ENCODE measurements around the gene DTD1. TPM values are rescaled to one million over a fixed set of nuclear protein-coding genes. Genes with fewer than 3 reads are reported as not detected.

Gene DTD1
- total RNA-seq, 4 donors from 2014 or later, result 12.1 to 44.9 (median 19.9) TPM

DNA sequence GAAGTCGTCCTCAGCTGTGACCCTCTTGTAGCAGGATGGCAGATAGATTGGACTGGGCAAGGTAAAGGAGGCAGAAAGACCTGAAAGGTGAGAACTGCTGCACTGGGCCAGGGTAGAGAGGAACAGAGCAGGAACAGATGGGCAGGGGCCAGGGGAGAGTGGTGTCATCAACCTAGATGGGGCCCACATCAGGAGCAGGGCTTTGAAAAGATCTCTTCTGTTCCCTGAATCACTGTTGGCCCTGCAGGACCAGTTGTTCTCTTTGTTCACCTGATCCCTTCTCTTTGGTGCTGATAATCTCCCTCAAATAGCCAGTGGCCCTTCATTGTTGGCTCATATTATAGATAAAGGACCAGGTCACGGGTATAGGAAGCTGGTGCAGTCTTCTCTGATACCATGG lies 59.9 kb downstream of the DTD1 start:
- no peak overlapping the region for H3K27ac ChIP-seq
- H3K4me3 ChIP-seq, result no peak overlapping the region
- no peaks in the 10 kb centered on the region for H3K9me3 ChIP-seq
- H3K27me3 ChIP-seq, result no peaks in the 10 kb centered on the region
- 100% methylated on average over 1 of the region's 2 CpGs; no CpG with 5 or more reads in 1 of the 2 donors for WGBS, 2 donors (ENCODE audit: low coverage in 1 of 2)
- H3K4me1 ChIP-seq, result peaks cover 0 to 12% (median 3%) of the 10 kb centered on the region in 3 donors
- no peaks in the 10 kb centered on the region for H3K36me3 ChIP-seq
- ATAC-seq, result no peak
- no peak for TF ChIP-seq POLR2A (IDR thresholded peaks at IDR 0.05)
- TF ChIP-seq POLR2AphosphoS5 (IDR thresholded peaks at IDR 0.05), result no peak
- TF ChIP-seq EP300 (IDR thresholded peaks at IDR 0.05), result no peak
- TF ChIP-seq, protein P1, sequence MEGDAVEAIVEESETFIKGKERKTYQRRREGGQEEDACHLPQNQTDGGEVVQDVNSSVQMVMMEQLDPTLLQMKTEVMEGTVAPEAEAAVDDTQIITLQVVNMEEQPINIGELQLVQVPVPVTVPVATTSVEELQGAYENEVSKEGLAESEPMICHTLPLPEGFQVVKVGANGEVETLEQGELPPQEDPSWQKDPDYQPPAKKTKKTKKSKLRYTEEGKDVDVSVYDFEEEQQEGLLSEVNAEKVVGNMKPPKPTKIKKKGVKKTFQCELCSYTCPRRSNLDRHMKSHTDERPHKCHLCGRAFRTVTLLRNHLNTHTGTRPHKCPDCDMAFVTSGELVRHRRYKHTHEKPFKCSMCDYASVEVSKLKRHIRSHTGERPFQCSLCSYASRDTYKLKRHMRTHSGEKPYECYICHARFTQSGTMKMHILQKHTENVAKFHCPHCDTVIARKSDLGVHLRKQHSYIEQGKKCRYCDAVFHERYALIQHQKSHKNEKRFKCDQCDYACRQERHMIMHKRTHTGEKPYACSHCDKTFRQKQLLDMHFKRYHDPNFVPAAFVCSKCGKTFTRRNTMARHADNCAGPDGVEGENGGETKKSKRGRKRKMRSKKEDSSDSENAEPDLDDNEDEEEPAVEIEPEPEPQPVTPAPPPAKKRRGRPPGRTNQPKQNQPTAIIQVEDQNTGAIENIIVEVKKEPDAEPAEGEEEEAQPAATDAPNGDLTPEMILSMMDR (IDR thresholded peaks at IDR 0.05), result no peak

- no peaks in the 10 kb centered on the region for H3K36me3 ChIP-seq
- H3K4me3 ChIP-seq, result no peak overlapping the region
- no peak overlapping the region for H3K27ac ChIP-seq
- H3K27me3 ChIP-seq, result no peaks in the 10 kb centered on the region
- 88 to 92% methylated on average over 5 of the region's 5 CpGs for WGBS, 2 donors (ENCODE audit: low coverage in 1 of 2)
- no peaks in the 10 kb centered on the region for H3K9me3 ChIP-seq
- H3K4me1 ChIP-seq, result peaks cover 0 to 32% (median 3%) of the 10 kb centered on the region in 3 donors
- no peak for ATAC-seq
- no peak for TF ChIP-seq EP300 (IDR thresholded peaks at IDR 0.05)
- TF ChIP-seq POLR2AphosphoS5 (IDR thresholded peaks at IDR 0.05), result no peak
- TF ChIP-seq POLR2A (IDR thresholded peaks at IDR 0.05), result no peak
- TF ChIP-seq, protein P1 (IDR thresholded peaks at IDR 0.05), result no peak
Observed at GRCh38 chr20:18650224-18650623, 62.4 kb downstream of the DTD1 start.

- Histone ChIP-seq H3K4me1 (peaks cover 0 to 32% (median 3%) of the 10 kb centered on the region in 3 donors), H3K27ac (no peak overlapping the region), H3K9me3 (no peaks in the 10 kb centered on the region), H3K4me3 (no peak overlapping the region), H3K27me3 (no peaks in the 10 kb centered on the region), H3K36me3 (no peaks in the 10 kb centered on the region)
- WGBS, 2 donors (ENCODE audit: low coverage in 1 of 2), result 18 to 25% methylated on average over 1 of the region's 1 CpG
- TF ChIP-seq POLR2AphosphoS5 (IDR thresholded peaks at IDR 0.05) (no peak), POLR2A (IDR thresholded peaks at IDR 0.05) (no peak)
- no peak for ATAC-seq
Observed at GRCh38 chr20:18653736-18654447, 66.0 kb downstream of the DTD1 start.

DNA sequence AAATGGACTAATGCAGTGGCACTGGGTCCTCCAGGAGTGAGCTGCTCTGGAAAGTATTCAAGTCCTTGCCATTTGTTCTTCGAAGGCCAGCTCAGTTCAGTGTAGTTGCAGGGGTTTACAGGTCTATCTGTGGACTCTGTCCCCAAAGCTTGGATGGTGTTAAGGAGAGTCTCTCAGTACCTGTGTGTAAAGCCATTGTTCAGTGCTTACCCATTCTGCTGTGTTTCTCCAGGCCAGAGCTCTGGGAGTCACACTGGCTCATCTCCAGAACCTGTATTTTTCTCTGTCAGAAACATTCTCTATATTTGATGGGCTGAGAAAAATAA lies 66.6 kb downstream of the DTD1 start:
- Histone ChIP-seq H3K9me3 (no peaks in the 10 kb centered on the region), H3K4me1 (peaks cover 0 to 32% (median 3%) of the 10 kb centered on the region in 3 donors), H3K27ac (no peak overlapping the region), H3K36me3 (no peaks in the 10 kb centered on the region), H3K27me3 (no peaks in the 10 kb centered on the region), H3K4me3 (no peak overlapping the region)
- TF ChIP-seq, protein P1 (IDR thresholded peaks at IDR 0.05), result no peak
- TF ChIP-seq POLR2AphosphoS5 (IDR thresholded peaks at IDR 0.05), result no peak
- ATAC-seq, result no peak
- 40 to 50% methylated on average over 1 of the region's 1 CpG for WGBS, 2 donors (ENCODE audit: low coverage in 1 of 2)

GRCh38 chr20:18657575-18657974 lies 69.7 kb downstream of the DTD1 start:
- 0 to 64% methylated on average over 1 to 4 of the region's 4 CpGs for WGBS, 2 donors (ENCODE audit: low coverage in 1 of 2)
- TF ChIP-seq POLR2A (IDR thresholded peaks at IDR 0.05), result no peak
- TF ChIP-seq, protein P1 (IDR thresholded peaks at IDR 0.05), result no peak
- TF ChIP-seq EP300 (IDR thresholded peaks at IDR 0.05), result no peak
- TF ChIP-seq POLR2AphosphoS5 (IDR thresholded peaks at IDR 0.05), result no peak
- H3K9me3 ChIP-seq, result no peaks in the 10 kb centered on the region
- no peak for ATAC-seq
- no peak overlapping the region for H3K27ac ChIP-seq
- H3K36me3 ChIP-seq, result peaks cover 0 to 3% of the 10 kb centered on the region in 2 donors
- H3K4me1 ChIP-seq, result peaks cover 0 to 22% (median 0%) of the 10 kb centered on the region in 3 donors
- no peaks in the 10 kb centered on the region for H3K27me3 ChIP-seq
- no peak overlapping the region for H3K4me3 ChIP-seq

Data from gastroesophageal sphincter (tissue), 4 donors.